ENCODE results near the gene PHF12.

The PHF12 gene

GRCh38 chr17:28967221-28968135 lies 16.2 kb upstream of the PHF12 start:
- Histone ChIP-seq H3K4me1 (ENCODE audit: low read length) (peaks cover 10% of the 10 kb centered on the region), H3K27me3 (ENCODE audit: low read depth, low read length) (peaks cover 16% of the 10 kb centered on the region), H2AFZ (ENCODE audit: low read depth, low read length) (peak overlapping the region; percentile 42; the same call in 1 of the 2 replicates), H3K79me2 (ENCODE audit: low read length) (no peaks in the 10 kb centered on the region), H3K27ac (ENCODE audit: low read length) (no peak overlapping the region), H3K9me3 (ENCODE audit: insufficient read depth, low read length) (no peaks in the 10 kb centered on the region), H3K36me3 (replicated peaks; ENCODE audit: low read depth, low read length) (no peaks in the 10 kb centered on the region), H3K9ac (ENCODE audit: low read length) (no peak overlapping the region), H3K4me2 (ENCODE audit: low read length) (no peak overlapping the region), H4K20me1 (ENCODE audit: insufficient read depth, low read length) (no peaks in the 10 kb centered on the region), H3K4me3 (ENCODE audit: low read length) (no peak overlapping the region)
- TF ChIP-seq, protein P1, sequence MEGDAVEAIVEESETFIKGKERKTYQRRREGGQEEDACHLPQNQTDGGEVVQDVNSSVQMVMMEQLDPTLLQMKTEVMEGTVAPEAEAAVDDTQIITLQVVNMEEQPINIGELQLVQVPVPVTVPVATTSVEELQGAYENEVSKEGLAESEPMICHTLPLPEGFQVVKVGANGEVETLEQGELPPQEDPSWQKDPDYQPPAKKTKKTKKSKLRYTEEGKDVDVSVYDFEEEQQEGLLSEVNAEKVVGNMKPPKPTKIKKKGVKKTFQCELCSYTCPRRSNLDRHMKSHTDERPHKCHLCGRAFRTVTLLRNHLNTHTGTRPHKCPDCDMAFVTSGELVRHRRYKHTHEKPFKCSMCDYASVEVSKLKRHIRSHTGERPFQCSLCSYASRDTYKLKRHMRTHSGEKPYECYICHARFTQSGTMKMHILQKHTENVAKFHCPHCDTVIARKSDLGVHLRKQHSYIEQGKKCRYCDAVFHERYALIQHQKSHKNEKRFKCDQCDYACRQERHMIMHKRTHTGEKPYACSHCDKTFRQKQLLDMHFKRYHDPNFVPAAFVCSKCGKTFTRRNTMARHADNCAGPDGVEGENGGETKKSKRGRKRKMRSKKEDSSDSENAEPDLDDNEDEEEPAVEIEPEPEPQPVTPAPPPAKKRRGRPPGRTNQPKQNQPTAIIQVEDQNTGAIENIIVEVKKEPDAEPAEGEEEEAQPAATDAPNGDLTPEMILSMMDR (IDR thresholded peaks at IDR 0.05; ENCODE audit: low read depth, low read length), result no peak
- no peak for TF ChIP-seq EZH2phosphoT487 (IDR thresholded peaks at IDR 0.05; ENCODE audit: low read depth)

DNA sequence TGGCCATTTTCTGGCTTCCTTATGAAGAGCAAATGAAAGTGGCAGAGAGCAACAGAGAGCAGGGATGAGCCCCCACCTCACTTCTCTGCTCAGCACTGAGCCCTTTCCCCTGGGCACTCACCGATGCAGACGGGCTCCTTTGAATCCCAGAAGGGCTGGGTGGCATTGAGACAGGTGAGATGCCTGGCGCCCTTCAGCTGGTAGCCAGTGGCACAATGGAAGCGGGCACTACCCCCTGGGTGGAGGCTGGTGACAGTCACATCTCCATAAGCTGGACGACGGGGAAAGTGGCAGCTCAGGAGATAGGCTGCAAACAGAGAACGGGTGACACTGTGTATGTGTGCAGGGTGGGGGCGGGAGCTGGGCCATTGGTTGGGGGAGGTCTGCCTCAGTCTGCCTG lies 12.5 kb upstream of the PHF12 start:
- Histone ChIP-seq H4K20me1 (ENCODE audit: insufficient read depth, low read length) (no peaks in the 10 kb centered on the region), H3K4me3 (ENCODE audit: low read length) (no peak overlapping the region), H3K79me2 (ENCODE audit: low read length) (no peaks in the 10 kb centered on the region), H3K27me3 (ENCODE audit: low read depth, low read length) (peaks cover 16% of the 10 kb centered on the region), H3K9me3 (ENCODE audit: insufficient read depth, low read length) (no peaks in the 10 kb centered on the region), H3K4me1 (ENCODE audit: low read length) (peaks cover 10% of the 10 kb centered on the region), H3K4me2 (ENCODE audit: low read length) (no peak overlapping the region), H3K36me3 (replicated peaks; ENCODE audit: low read depth, low read length) (no peaks in the 10 kb centered on the region), H2AFZ (ENCODE audit: low read depth, low read length) (no peak overlapping the region), H3K27ac (ENCODE audit: low read length) (no peak overlapping the region), H3K9ac (ENCODE audit: low read length) (no peak overlapping the region)
- TF ChIP-seq, protein P1 (IDR thresholded peaks at IDR 0.05; ENCODE audit: low read depth, low read length), result no peak
- no peak for TF ChIP-seq EZH2phosphoT487 (IDR thresholded peaks at IDR 0.05; ENCODE audit: low read depth)

DNA sequence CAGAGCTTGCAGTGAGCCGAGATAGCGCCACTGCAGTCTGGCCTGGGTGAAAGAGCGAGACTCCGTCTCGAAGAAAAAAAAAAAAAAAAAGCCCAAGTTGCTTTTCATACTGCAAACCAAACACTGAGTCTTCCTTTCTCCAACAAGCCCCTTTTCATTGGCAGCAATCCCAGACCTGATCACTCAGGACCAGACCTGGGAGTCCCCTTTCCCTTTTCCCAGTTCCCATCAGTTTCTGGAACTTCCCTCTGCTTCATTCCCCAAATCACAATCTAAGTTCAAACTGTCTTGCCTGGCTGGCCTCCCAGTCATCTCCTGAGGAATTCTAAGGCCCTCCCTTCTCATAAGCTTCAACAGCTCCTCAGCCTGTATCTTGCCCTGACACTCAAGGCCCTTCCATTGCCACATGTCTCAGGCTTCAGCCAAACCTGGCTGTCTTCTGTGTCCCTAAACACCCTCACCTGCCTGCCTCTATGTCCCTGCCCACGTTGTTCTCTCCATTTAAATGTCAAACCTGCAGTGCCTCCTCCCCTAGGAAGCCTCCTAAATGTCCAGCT lies 11.8 kb upstream of the PHF12 start:
- H3K4me3 ChIP-seq (ENCODE audit: low read length), result no peak overlapping the region
- no peak overlapping the region for H3K4me2 ChIP-seq (ENCODE audit: low read length)
- TF ChIP-seq, protein P1 (IDR thresholded peaks at IDR 0.05; ENCODE audit: low read depth, low read length), result no peak
- TF ChIP-seq EZH2phosphoT487 (IDR thresholded peaks at IDR 0.05; ENCODE audit: low read depth), result no peak

DNA sequence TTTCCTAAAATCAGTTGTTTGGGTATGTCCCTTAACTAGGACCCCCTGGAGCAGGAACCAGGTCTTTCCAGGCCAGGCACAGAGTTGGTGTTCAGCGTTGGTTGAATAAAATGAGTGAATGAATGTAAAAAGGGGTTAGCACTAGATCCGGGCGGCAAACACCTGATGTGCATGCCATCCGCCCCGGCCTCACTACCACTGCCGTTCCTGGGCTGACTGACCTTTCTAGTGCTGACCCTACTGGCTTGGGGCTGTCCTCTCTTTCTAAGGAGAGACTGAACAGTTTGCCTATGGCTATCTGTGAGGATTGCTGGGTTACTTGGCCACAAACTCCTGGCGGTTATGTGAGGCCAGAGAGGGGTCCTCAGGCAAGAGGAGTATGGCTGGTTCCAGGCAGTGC lies 10.1 kb upstream of the PHF12 start:
- H3K4me3 ChIP-seq (ENCODE audit: low read length), result no peak overlapping the region
- H3K27ac ChIP-seq (ENCODE audit: low read length), result no peak overlapping the region
- H3K9ac ChIP-seq (ENCODE audit: low read length), result no peak overlapping the region
- no peak overlapping the region for H2AFZ ChIP-seq (ENCODE audit: low read depth, low read length)
- H3K9me3 ChIP-seq (ENCODE audit: insufficient read depth, low read length), result no peaks in the 10 kb centered on the region
- no peak overlapping the region for H3K4me2 ChIP-seq (ENCODE audit: low read length)
- no peaks in the 10 kb centered on the region for H3K36me3 ChIP-seq (replicated peaks; ENCODE audit: low read depth, low read length)
- H3K27me3 ChIP-seq (ENCODE audit: low read depth, low read length), result peaks cover 16% of the 10 kb centered on the region
- H3K79me2 ChIP-seq (ENCODE audit: low read length), result no peaks in the 10 kb centered on the region
- H4K20me1 ChIP-seq (ENCODE audit: insufficient read depth, low read length), result no peaks in the 10 kb centered on the region
- TF ChIP-seq, protein P1 (IDR thresholded peaks at IDR 0.05; ENCODE audit: low read depth, low read length), result no peak
- no peak for TF ChIP-seq EZH2phosphoT487 (IDR thresholded peaks at IDR 0.05; ENCODE audit: low read depth)
- no peaks in the 10 kb centered on the region for H3K4me1 ChIP-seq (ENCODE audit: low read length)

More for the DNA sequence above, 11.8 kb upstream of the PHF12 start:
- no peak overlapping the region for H3K9ac ChIP-seq (ENCODE audit: low read length)
- H3K27ac ChIP-seq (ENCODE audit: low read length), result no peak overlapping the region
- H4K20me1 ChIP-seq (ENCODE audit: insufficient read depth, low read length), result no peaks in the 10 kb centered on the region
- no peaks in the 10 kb centered on the region for H3K9me3 ChIP-seq (ENCODE audit: insufficient read depth, low read length)
- no peak overlapping the region for H2AFZ ChIP-seq (ENCODE audit: low read depth, low read length)
- no peaks in the 10 kb centered on the region for H3K36me3 ChIP-seq (replicated peaks; ENCODE audit: low read depth, low read length)
- no peaks in the 10 kb centered on the region for H3K79me2 ChIP-seq (ENCODE audit: low read length)
- peaks cover 10% of the 10 kb centered on the region for H3K4me1 ChIP-seq (ENCODE audit: low read length)
- H3K27me3 ChIP-seq (ENCODE audit: low read depth, low read length), result peaks cover 16% of the 10 kb centered on the region

Measured in OCI-LY3 (cell line).